ENCODE results near the gene PARD3B. TPM values are rescaled to one million over a fixed set of nuclear protein-coding genes. Genes with fewer than 3 reads are reported as not detected.

Gene PARD3B
- total and polyA plus RNA-seq, 4 donors: 6.8 to 50.9 (median 22.5) TPM

GRCh38 chr2:205107810-205108209 lies 562.5 kb downstream of the PARD3B start:
- H3K36me3 ChIP-seq (ENCODE audit: control insufficient read depth in 1 of 2, insufficient read depth in 2 of 2, low read length in 1 of 2): no peaks in the 10 kb centered on the region
- 89 to 91% methylated on average over 2 of the region's 2 CpGs for WGBS, 2 donors
- intact Hi-C loops (cut with DNase I): no loop called here
- no peaks in the 10 kb centered on the region for H3K27me3 ChIP-seq (ENCODE audit: control insufficient read depth in 1 of 2, insufficient read depth in 2 of 2, low read length in 1 of 2)
- H3K4me3 ChIP-seq (ENCODE audit: low read length in 2 of 2): no peak overlapping the region
- H3K9me3 ChIP-seq (ENCODE audit: control insufficient read depth, low read length): no peaks in the 10 kb centered on the region
- no peaks in the 10 kb centered on the region for H3K4me1 ChIP-seq (ENCODE audit: control insufficient read depth in 1 of 2, insufficient read depth in 2 of 2, low read length in 2 of 2)
- DNase-seq (no peak), ATAC-seq (ENCODE audit: low FRiP score) (no peak)
- H3K27ac ChIP-seq (ENCODE audit: low read depth in 1 of 2, low read length in 2 of 2): no peak overlapping the region

DNA sequence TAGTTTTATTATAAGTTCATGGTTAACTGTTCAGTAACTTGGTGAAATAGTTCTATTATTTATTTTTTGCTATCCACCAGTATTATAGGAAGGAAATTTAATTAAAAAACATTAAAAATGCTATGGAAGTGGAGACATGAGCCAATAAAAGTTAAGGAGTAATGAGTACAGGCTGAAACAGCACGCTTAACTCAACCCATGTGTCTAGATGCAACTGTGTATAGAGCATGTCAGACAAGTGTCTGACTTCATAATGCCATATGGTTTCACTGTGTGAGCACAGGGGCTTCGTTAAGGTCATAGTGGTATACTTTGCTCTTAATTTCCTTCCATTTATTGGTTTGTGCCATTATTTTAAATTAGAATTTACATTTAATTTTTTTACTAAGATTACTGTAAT lies 570.2 kb downstream of the PARD3B start:
- Histone ChIP-seq H3K4me3 (ENCODE audit: low read length in 2 of 2) (no peak overlapping the region), H3K4me1 (ENCODE audit: control insufficient read depth in 1 of 2, insufficient read depth in 2 of 2, low read length in 2 of 2) (no peaks in the 10 kb centered on the region), H3K27ac (ENCODE audit: low read depth in 1 of 2, low read length in 2 of 2) (no peak overlapping the region), H3K27me3 (ENCODE audit: control insufficient read depth in 1 of 2, insufficient read depth in 2 of 2, low read length in 1 of 2) (no peaks in the 10 kb centered on the region), H3K36me3 (ENCODE audit: control insufficient read depth in 1 of 2, insufficient read depth in 2 of 2, low read length in 1 of 2) (peaks cover 0 to 2% of the 10 kb centered on the region in 2 donors), H3K9me3 (ENCODE audit: control insufficient read depth, low read length) (no peaks in the 10 kb centered on the region)
- WGBS, 2 donors: 95 to 96% methylated on average over 2 of the region's 2 CpGs
- ATAC-seq (ENCODE audit: low FRiP score) (no peak), DNase-seq (no peak)
- intact Hi-C loops (cut with DNase I): no loop called here

DNA sequence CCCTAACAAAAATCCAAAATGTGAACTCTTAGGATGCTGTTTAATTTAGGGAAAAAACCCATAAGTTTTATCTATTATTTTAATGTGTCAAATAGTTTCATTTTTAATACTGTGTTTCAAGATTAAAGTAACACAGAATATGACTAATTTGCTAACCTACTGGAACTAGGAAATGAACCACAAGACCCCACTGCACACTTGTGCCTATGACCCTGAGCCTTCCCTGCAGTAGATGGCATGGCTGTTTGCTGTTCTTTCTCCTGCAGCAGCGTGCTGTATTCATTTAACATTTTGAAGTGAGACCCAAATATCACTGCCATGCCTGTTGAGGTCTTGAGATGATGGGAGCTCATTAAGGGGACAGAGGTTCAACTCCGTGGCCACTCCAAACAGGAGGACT lies 571.9 kb downstream of the PARD3B start:
- Histone ChIP-seq H3K9me3 (ENCODE audit: control insufficient read depth, low read length) (no peaks in the 10 kb centered on the region), H3K4me3 (ENCODE audit: low read length in 2 of 2) (no peak overlapping the region), H3K36me3 (ENCODE audit: control insufficient read depth in 1 of 2, insufficient read depth in 2 of 2, low read length in 1 of 2) (peaks cover 0 to 2% of the 10 kb centered on the region in 2 donors), H3K4me1 (ENCODE audit: control insufficient read depth in 1 of 2, insufficient read depth in 2 of 2, low read length in 2 of 2) (no peaks in the 10 kb centered on the region), H3K27ac (ENCODE audit: low read depth in 1 of 2, low read length in 2 of 2) (no peak overlapping the region), H3K27me3 (ENCODE audit: control insufficient read depth in 1 of 2, insufficient read depth in 2 of 2, low read length in 1 of 2) (no peaks in the 10 kb centered on the region)
- WGBS, 2 donors: 84 to 91% methylated on average over 2 of the region's 2 CpGs
- no peak for ATAC-seq (ENCODE audit: low FRiP score)
- intact Hi-C loops (cut with DNase I): no loop called here
- DNase-seq: no peak

GRCh38 chr2:205119136-205119535 lies 573.9 kb downstream of the PARD3B start:
- H3K9me3 ChIP-seq (ENCODE audit: control insufficient read depth, low read length): no peaks in the 10 kb centered on the region
- peaks cover 0 to 2% of the 10 kb centered on the region in 2 donors for H3K36me3 ChIP-seq (ENCODE audit: control insufficient read depth in 1 of 2, insufficient read depth in 2 of 2, low read length in 1 of 2)
- H3K4me1 ChIP-seq (ENCODE audit: control insufficient read depth in 1 of 2, insufficient read depth in 2 of 2, low read length in 2 of 2): no peaks in the 10 kb centered on the region
- intact Hi-C loops (cut with DNase I): no loop called here
- H3K27ac ChIP-seq (ENCODE audit: low read depth in 1 of 2, low read length in 2 of 2): no peak overlapping the region
- no peak for DNase-seq
- 75 to 82% methylated on average over 9 of the region's 9 CpGs for WGBS, 2 donors
- ATAC-seq (ENCODE audit: low FRiP score): no peak
- no peak overlapping the region for H3K4me3 ChIP-seq (ENCODE audit: low read length in 2 of 2)
- no peaks in the 10 kb centered on the region for H3K27me3 ChIP-seq (ENCODE audit: control insufficient read depth in 1 of 2, insufficient read depth in 2 of 2, low read length in 1 of 2)

DNA sequence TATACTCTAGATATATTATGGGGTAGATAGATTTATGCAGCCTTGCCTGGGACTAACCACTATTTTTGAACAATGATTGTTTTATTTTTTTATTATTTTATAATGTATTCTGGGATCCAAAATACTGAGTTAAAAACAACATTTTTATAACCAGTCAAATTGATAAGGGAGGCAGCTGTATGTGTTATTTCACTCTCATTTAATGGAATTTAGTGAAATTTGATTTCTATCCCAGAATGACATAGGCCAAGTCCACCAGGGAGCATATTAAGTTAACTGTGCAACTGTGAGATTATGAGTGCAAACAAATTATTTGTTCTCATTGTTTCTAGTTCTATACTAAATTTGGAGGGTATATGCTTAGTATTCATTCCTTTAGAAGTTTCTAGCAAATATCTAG lies 583.5 kb downstream of the PARD3B start:
- intact Hi-C loops (cut with DNase I): no loop called here
- Histone ChIP-seq H3K27ac (ENCODE audit: low read depth in 1 of 2, low read length in 2 of 2) (no peak overlapping the region), H3K9me3 (ENCODE audit: control insufficient read depth, low read length) (no peaks in the 10 kb centered on the region), H3K4me3 (ENCODE audit: low read length in 2 of 2) (no peak overlapping the region), H3K36me3 (ENCODE audit: control insufficient read depth in 1 of 2, insufficient read depth in 2 of 2, low read length in 1 of 2) (peaks cover 0 to 2% of the 10 kb centered on the region in 2 donors), H3K4me1 (ENCODE audit: control insufficient read depth in 1 of 2, insufficient read depth in 2 of 2, low read length in 2 of 2) (no peaks in the 10 kb centered on the region), H3K27me3 (ENCODE audit: control insufficient read depth in 1 of 2, insufficient read depth in 2 of 2, low read length in 1 of 2) (no peaks in the 10 kb centered on the region)
- ATAC-seq (ENCODE audit: low FRiP score): no peak
- no peak for DNase-seq

GRCh38 chr2:205129531-205129930 lies 584.3 kb downstream of the PARD3B start:
- Histone ChIP-seq H3K36me3 (ENCODE audit: control insufficient read depth in 1 of 2, insufficient read depth in 2 of 2, low read length in 1 of 2) (peaks cover 0 to 2% of the 10 kb centered on the region in 2 donors), H3K27me3 (ENCODE audit: control insufficient read depth in 1 of 2, insufficient read depth in 2 of 2, low read length in 1 of 2) (no peaks in the 10 kb centered on the region), H3K4me1 (ENCODE audit: control insufficient read depth in 1 of 2, insufficient read depth in 2 of 2, low read length in 2 of 2) (no peaks in the 10 kb centered on the region), H3K9me3 (ENCODE audit: control insufficient read depth, low read length) (no peaks in the 10 kb centered on the region), H3K27ac (ENCODE audit: low read depth in 1 of 2, low read length in 2 of 2) (no peak overlapping the region), H3K4me3 (ENCODE audit: low read length in 2 of 2) (no peak overlapping the region)
- no peak for DNase-seq
- ATAC-seq (ENCODE audit: low FRiP score): no peak
- 88 to 89% methylated on average over 5 of the region's 5 CpGs for WGBS, 2 donors
- intact Hi-C loops (cut with DNase I): no loop called here

GRCh38 chr2:205130111-205130829 lies 585.0 kb downstream of the PARD3B start:
- 89 to 92% methylated on average over 4 of the region's 4 CpGs for WGBS, 2 donors
- no peak for ATAC-seq (ENCODE audit: low FRiP score)
- no peak for DNase-seq
- no peaks in the 10 kb centered on the region for H3K4me1 ChIP-seq (ENCODE audit: control insufficient read depth in 1 of 2, insufficient read depth in 2 of 2, low read length in 2 of 2)
- H3K27me3 ChIP-seq (ENCODE audit: control insufficient read depth in 1 of 2, insufficient read depth in 2 of 2, low read length in 1 of 2): no peaks in the 10 kb centered on the region
- H3K27ac ChIP-seq (ENCODE audit: low read depth in 1 of 2, low read length in 2 of 2): no peak overlapping the region
- H3K36me3 ChIP-seq (ENCODE audit: control insufficient read depth in 1 of 2, insufficient read depth in 2 of 2, low read length in 1 of 2): peaks cover 0 to 2% of the 10 kb centered on the region in 2 donors
- intact Hi-C loops (cut with DNase I): no loop called here
- no peak overlapping the region for H3K4me3 ChIP-seq (ENCODE audit: low read length in 2 of 2)
- no peaks in the 10 kb centered on the region for H3K9me3 ChIP-seq (ENCODE audit: control insufficient read depth, low read length)

- intact Hi-C loops (cut with DNase I): no loop called here
- Histone ChIP-seq H3K4me1 (ENCODE audit: control insufficient read depth in 1 of 2, insufficient read depth in 2 of 2, low read length in 2 of 2) (no peaks in the 10 kb centered on the region), H3K36me3 (ENCODE audit: control insufficient read depth in 1 of 2, insufficient read depth in 2 of 2, low read length in 1 of 2) (peaks cover 0 to 2% of the 10 kb centered on the region in 2 donors), H3K27me3 (ENCODE audit: control insufficient read depth in 1 of 2, insufficient read depth in 2 of 2, low read length in 1 of 2) (no peaks in the 10 kb centered on the region), H3K9me3 (ENCODE audit: control insufficient read depth, low read length) (no peaks in the 10 kb centered on the region), H3K4me3 (ENCODE audit: low read length in 2 of 2) (no peak overlapping the region), H3K27ac (ENCODE audit: low read depth in 1 of 2, low read length in 2 of 2) (no peak overlapping the region)
- 81 to 92% methylated on average over 1 of the region's 1 CpG for WGBS, 2 donors
- peak; percentile 52 to 76 for DNase-seq
- no peak for ATAC-seq (ENCODE audit: low FRiP score)
Observed at GRCh38 chr2:205133544-205133943, 588.3 kb downstream of the PARD3B start.

DNA sequence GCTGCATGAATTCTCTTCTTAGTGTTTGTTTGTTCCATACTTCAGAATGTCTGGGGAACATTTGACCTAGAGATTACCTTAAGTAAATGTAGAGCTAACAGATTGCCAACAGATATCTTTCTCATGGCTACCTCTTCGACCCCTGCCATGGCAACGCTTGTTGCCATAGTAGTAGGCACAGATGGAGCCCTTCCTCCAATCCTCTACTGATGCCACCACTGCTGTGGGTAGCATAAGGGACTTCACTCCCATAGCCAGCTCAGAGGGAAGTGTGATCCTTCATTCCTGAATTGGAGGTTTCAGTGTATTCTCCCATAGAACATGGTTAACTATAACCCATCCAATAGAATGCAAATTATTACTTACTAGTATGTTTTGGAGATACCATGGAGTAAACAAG lies 593.5 kb downstream of the PARD3B start:
- 95 to 96% methylated on average over 2 of the region's 2 CpGs for WGBS, 2 donors
- intact Hi-C loops (cut with DNase I): no loop called here
- peaks cover 0 to 2% of the 10 kb centered on the region in 2 donors for H3K36me3 ChIP-seq (ENCODE audit: control insufficient read depth in 1 of 2, insufficient read depth in 2 of 2, low read length in 1 of 2)
- DNase-seq (no peak), ATAC-seq (ENCODE audit: low FRiP score) (no peak)
- H3K4me1 ChIP-seq (ENCODE audit: control insufficient read depth in 1 of 2, insufficient read depth in 2 of 2, low read length in 2 of 2): no peaks in the 10 kb centered on the region
- H3K9me3 ChIP-seq (ENCODE audit: control insufficient read depth, low read length): no peaks in the 10 kb centered on the region
- no peaks in the 10 kb centered on the region for H3K27me3 ChIP-seq (ENCODE audit: control insufficient read depth in 1 of 2, insufficient read depth in 2 of 2, low read length in 1 of 2)
- H3K27ac ChIP-seq (ENCODE audit: low read depth in 1 of 2, low read length in 2 of 2): no peak overlapping the region
- no peak overlapping the region for H3K4me3 ChIP-seq (ENCODE audit: low read length in 2 of 2)

Data from aorta (tissue), 5 donors.